Neuron (in vitro differentiated cells): ENCODE results near the gene SLC9A2.

Source experiments
- H2AFZ ChIP-seq: one replicate; pipeline ENCODE4 v1.6.1; 2013; ENCODE audit warnings: low read depth, mild to moderate bottlenecking, inconsistent platforms, low read length, moderate library complexity
- H3K27me3 ChIP-seq: one replicate; pipeline ENCODE4 v1.6.1; 2013; ENCODE audit warnings: low read length; ENCODE audit not compliant: insufficient read depth
- H3K36me3 ChIP-seq: one replicate; pipeline ENCODE4 v1.6.1; 2013; ENCODE audit warnings: low read length; ENCODE audit not compliant: insufficient read depth
- H3K4me1 ChIP-seq: one replicate; pipeline ENCODE4 v1.6.1; 2013; ENCODE audit warnings: low read length; ENCODE audit not compliant: insufficient read depth
- H3K4me3 ChIP-seq: 2 replicates; pipeline ENCODE4 v1.5.1; 2013; ENCODE audit warnings: mild to moderate bottlenecking, low read length, moderate library complexity
- H3K9me3 ChIP-seq: one replicate; pipeline ENCODE4 v1.6.1; 2013; ENCODE audit warnings: low read length

The SLC9A2 gene

DNA sequence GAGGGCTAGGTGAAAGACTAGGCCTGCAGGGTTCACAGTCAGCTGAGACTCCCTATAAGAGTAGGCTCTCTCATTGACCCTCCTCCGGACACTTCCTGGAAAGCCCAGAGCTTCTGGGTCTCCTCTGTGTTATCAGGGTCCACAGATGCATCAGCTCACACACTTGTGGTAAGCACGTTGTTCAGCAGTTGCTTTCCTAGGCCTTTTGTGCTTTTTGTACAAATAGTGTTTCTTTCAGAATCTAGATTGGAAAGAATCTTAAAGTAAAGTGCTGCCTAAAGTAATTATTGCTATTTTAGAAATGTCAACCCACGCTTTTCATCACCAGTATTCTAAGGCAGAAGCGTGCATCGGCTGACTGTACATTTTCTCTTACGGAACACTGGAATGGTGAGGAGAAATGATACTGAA, 15.5 kb downstream of the SLC9A2 start:
- no peaks in the 10 kb centered on the region for H3K36me3 ChIP-seq
- H2AFZ ChIP-seq = no peak overlapping the region
- no peak overlapping the region for H3K4me3 ChIP-seq
- no peaks in the 10 kb centered on the region for H3K27me3 ChIP-seq
- H3K9me3 ChIP-seq = no peaks in the 10 kb centered on the region
- H3K4me1 ChIP-seq = no peaks in the 10 kb centered on the region

DNA sequence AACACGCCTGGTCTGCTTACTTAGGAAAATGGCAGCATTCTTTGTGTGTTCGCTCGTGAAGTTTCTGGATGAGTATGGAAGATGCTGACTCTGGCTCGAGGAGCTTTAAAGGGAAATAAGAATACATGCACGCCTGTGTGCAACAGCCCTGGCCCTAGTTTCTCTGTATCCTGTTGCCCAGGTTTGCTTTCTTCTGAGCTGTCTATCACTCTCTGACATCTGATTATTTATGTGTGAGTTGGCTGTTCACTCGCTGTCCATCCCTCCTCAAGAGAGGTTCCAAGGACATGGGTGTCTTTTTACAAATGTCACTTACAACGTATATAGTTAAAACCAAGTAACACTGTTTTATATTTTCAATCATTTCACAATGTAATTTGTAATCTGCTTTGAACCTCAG, 16.0 kb downstream of the SLC9A2 start:
- H3K4me1 ChIP-seq = no peaks in the 10 kb centered on the region
- H3K4me3 ChIP-seq = no peak overlapping the region
- H3K9me3 ChIP-seq = no peaks in the 10 kb centered on the region
- H2AFZ ChIP-seq = no peak overlapping the region
- H3K36me3 ChIP-seq = no peaks in the 10 kb centered on the region
- no peaks in the 10 kb centered on the region for H3K27me3 ChIP-seq

DNA sequence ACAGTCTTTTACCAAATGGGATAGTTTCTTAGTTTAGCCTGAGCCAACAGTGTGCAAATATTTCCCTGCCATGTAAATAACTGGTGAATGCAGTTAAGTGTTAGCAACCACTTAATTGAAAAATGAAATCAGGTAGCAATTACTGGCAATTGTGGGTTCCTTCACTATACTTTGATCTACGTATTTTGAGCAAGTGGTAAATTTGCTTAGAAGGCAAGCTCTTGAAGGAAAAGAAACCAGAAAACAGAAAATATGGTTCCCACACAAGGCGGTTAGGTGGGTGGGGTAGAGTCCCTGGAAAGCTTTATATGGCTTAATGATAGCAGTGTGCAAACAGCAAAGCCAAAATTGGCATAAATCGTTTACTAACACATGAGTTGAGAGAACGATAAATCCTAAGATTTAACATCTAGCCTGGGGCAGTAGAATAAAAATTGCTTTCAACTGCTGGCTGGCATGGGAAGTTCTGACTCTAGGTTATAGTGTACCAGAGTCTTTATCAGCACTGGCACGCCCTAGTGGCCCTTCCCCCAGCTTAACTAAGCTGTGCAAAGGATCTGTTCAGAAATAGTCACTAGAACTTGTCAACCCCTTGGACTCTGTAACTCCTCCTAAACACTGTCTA, 17.0 kb downstream of the SLC9A2 start:
- Histone ChIP-seq H3K9me3 (no peaks in the 10 kb centered on the region), H3K4me1 (no peaks in the 10 kb centered on the region), H3K4me3 (no peak overlapping the region), H3K27me3 (no peaks in the 10 kb centered on the region), H3K36me3 (no peaks in the 10 kb centered on the region), H2AFZ (no peak overlapping the region)

DNA sequence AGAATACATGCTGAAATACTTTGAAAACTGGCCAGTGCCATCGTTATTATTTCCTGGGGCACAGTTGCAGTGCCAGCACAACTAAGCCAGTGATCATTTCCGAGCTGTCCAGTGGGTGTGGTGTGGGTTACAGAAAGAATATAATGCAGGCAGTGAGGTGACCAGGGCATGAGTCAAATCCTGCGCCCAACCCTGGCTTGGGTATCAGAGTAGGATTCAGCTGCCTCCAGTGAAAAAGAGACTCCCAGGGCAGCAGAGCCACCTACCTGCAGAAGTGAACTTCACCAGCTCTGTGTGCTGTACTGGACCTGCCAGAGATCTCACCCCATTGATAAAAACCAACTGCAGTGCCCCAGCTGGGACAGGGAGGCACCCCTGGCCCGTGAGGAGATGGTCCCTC, 18.0 kb downstream of the SLC9A2 start:
- Histone ChIP-seq H3K9me3 (no peaks in the 10 kb centered on the region), H3K4me1 (no peaks in the 10 kb centered on the region), H3K36me3 (no peaks in the 10 kb centered on the region), H3K27me3 (no peaks in the 10 kb centered on the region), H2AFZ (no peak overlapping the region), H3K4me3 (no peak overlapping the region)

DNA sequence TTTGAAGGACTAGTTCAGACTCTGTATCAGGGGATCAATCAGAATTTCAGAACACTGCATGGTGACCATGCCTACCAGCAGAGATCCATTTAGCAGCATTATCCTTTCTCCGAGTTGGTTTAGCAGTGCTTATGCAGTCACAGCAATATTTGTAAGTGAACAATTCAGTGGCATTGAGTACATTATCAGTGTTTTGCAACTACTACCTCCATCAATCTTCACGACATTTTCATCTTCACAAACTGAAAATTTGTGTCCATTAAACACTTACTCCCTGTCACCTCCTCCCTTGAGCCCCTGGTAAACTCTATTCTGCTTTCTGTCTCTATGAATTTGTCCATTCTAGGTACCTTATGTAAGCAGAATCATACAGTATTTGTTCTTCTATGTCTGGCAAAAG, 20.1 kb downstream of the SLC9A2 start:
- Histone ChIP-seq H3K27me3 (no peaks in the 10 kb centered on the region), H3K4me1 (no peaks in the 10 kb centered on the region), H2AFZ (no peak overlapping the region), H3K9me3 (no peaks in the 10 kb centered on the region), H3K36me3 (no peaks in the 10 kb centered on the region), H3K4me3 (no peak overlapping the region)

DNA sequence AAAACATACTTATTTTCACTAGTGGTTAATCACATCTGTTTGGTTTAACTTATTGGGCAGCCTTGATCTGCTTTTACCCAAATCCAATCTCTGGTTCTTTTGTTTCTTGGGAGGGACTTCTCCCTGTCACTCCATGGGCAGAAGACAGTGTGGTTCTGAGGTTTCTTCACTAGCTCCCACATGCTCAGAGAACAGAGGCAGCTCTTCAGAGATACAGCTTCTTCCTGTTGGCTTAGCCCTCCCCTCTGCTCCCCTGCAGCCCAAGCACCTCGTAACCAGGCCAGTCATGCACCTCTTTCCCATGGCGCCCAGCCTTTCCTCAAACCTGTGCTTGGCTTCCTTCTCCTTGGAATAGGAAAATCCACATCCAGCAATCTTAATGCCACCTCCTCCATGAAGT, 32.8 kb downstream of the SLC9A2 start:
- no peak overlapping the region for H2AFZ ChIP-seq
- H3K4me1 ChIP-seq = peaks cover 6% of the 10 kb centered on the region
- H3K27me3 ChIP-seq = no peaks in the 10 kb centered on the region
- no peak overlapping the region for H3K4me3 ChIP-seq
- no peaks in the 10 kb centered on the region for H3K36me3 ChIP-seq
- no peaks in the 10 kb centered on the region for H3K9me3 ChIP-seq

DNA sequence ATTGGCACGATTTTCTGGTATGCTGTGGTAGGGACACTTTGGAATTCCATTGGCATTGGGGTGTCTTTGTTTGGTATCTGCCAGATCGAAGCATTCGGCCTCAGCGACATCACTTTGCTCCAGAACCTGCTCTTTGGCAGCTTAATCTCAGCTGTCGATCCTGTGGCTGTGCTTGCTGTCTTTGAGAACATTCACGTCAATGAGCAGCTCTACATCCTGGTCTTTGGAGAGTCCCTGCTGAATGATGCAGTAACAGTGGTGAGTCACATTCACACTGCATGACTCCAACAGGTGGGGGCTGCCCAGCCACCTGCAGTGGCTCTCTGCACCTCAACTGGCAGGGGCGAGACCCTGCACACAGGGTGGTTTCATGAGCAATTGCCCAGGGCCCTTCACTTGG, 38.4 kb downstream of the SLC9A2 start:
- no peak overlapping the region for H3K4me3 ChIP-seq
- peaks cover 2% of the 10 kb centered on the region for H3K27me3 ChIP-seq
- no peaks in the 10 kb centered on the region for H3K9me3 ChIP-seq
- no peak overlapping the region for H2AFZ ChIP-seq
- no peaks in the 10 kb centered on the region for H3K36me3 ChIP-seq
- H3K4me1 ChIP-seq = no peaks in the 10 kb centered on the region

DNA sequence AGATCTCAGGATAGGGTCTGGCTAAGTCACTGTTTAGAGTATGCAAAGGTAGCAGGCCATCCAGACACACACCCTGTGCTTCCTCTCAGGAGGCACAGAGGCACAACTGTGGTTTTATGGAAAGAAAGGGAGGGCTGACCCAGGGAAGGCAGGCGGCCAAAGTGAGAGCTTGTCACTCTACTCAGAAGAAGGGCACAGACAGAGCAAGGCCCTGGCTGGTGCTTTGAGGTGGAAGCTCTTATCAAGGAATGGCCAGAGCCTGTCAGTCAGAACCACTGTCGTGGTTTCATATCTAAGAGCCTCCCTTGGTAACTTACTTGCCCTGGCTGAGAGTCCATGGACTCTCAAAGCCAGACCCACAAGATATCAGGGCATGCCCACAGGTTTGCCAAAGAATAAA, 40.7 kb downstream of the SLC9A2 start:
- H3K36me3 ChIP-seq = no peaks in the 10 kb centered on the region
- peaks cover 2% of the 10 kb centered on the region for H3K27me3 ChIP-seq
- no peaks in the 10 kb centered on the region for H3K4me1 ChIP-seq
- H3K9me3 ChIP-seq = no peaks in the 10 kb centered on the region
- H2AFZ ChIP-seq = no peak overlapping the region
- no peak overlapping the region for H3K4me3 ChIP-seq

DNA sequence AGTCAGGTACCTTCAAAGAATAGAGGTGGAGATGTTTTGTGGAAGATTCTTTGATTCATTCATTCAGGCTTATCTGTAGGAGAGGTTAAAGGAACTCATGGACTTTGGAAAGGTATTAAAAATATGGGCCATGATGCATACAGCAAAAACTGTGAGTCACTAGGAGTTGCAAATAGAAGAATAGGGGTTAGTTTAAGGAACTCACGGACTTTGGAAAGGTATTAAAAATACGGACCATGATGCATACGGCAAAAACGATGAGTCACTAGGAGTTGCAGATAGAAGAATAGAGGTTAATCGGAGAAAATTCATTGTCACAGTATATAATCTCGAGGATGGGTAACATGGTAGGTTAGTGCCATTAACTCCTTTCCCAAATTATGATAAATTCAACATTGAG, 41.2 kb downstream of the SLC9A2 start:
- no peak overlapping the region for H2AFZ ChIP-seq
- no peaks in the 10 kb centered on the region for H3K36me3 ChIP-seq
- H3K27me3 ChIP-seq = peaks cover 2% of the 10 kb centered on the region
- no peaks in the 10 kb centered on the region for H3K9me3 ChIP-seq
- H3K4me1 ChIP-seq = no peaks in the 10 kb centered on the region
- no peak overlapping the region for H3K4me3 ChIP-seq

DNA sequence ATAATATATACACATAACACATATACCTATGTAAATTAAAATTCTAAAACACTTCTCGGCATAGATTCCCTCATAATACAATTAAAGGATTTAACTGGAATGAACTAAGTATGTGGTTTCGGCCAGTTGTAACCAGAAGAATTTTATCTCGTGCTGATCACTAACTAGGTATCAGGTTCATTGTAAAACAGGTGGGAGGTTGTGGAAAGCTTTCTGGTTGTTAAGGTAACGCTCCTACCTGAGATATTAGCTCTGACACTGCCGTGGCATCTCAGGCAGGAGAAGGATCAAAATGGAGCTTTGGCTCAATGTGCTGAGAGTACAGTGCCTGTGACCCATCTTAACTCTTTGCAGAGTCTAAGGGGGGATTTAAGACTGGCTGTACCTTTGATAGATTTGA, 42.5 kb downstream of the SLC9A2 start:
- no peaks in the 10 kb centered on the region for H3K36me3 ChIP-seq
- peaks cover 2% of the 10 kb centered on the region for H3K27me3 ChIP-seq
- no peaks in the 10 kb centered on the region for H3K4me1 ChIP-seq
- H2AFZ ChIP-seq = no peak overlapping the region
- H3K4me3 ChIP-seq = no peak overlapping the region
- no peaks in the 10 kb centered on the region for H3K9me3 ChIP-seq

DNA sequence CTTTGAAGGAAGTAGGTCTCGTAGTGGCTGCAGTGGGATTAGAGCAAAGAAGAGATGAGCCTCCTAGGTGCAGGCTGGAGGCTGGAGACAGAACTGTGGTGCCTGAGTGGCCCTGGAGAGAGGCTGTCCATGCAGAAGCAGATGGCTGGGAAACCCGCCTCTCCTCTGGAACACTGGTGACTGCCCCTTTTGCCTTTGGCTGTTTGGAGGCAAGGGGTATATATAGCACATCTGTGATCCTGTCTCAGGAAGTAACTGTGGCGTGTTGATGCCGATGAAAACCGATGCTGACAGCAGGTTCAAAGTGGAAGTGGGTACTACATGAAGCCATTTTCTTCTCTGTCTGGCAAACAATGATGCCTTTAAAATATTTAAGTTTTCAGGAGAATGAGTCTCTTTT, 43.5 kb downstream of the SLC9A2 start:
- no peaks in the 10 kb centered on the region for H3K36me3 ChIP-seq
- H3K4me1 ChIP-seq = no peaks in the 10 kb centered on the region
- no peak overlapping the region for H2AFZ ChIP-seq
- H3K9me3 ChIP-seq = no peaks in the 10 kb centered on the region
- no peak overlapping the region for H3K4me3 ChIP-seq
- H3K27me3 ChIP-seq = peaks cover 2% of the 10 kb centered on the region

DNA sequence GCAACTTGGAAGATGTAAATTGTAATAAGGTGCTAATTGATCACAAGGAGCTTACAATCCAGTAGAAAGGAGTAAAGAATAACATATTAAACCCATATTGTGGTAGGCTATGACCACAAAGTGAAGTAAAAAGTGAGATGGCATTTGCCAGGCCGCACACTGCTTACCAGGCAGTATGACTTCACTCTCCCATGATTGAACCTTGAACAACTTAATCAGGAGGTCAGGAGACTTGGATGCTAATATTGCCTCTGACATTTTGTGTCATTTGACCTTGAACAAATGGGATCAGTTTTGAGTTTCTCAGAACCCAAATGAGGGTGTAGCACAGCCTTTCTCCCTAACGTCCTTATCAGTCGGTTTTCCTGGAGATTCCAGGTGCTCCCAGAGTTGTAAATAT, 44.0 kb downstream of the SLC9A2 start:
- peaks cover 2% of the 10 kb centered on the region for H3K27me3 ChIP-seq
- no peaks in the 10 kb centered on the region for H3K36me3 ChIP-seq
- H2AFZ ChIP-seq = no peak overlapping the region
- H3K9me3 ChIP-seq = no peaks in the 10 kb centered on the region
- H3K4me3 ChIP-seq = no peak overlapping the region
- H3K4me1 ChIP-seq = no peaks in the 10 kb centered on the region

DNA sequence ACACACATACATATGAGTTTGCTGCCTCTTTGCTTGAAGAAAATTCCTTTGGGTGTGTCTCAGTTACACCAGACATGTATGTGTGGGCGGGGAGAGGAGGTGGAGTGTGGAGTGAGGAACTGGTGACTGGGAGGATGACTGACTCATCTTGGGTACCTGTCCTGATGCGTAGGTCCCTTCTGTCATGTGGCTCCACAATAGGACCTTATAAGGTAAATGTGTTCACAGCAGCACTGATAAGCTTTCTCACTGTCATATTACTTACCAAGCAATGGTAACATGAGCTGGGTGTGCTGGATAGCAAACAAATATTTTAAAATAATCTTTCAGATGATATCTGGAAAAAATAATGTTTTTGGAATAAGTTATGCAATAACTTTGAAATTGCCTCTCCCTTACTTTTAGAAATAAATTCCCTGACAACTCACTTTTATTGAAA, 45.1 kb downstream of the SLC9A2 start:
- no peak overlapping the region for H3K4me3 ChIP-seq
- no peak overlapping the region for H2AFZ ChIP-seq
- peaks cover 2% of the 10 kb centered on the region for H3K27me3 ChIP-seq
- no peaks in the 10 kb centered on the region for H3K9me3 ChIP-seq
- H3K36me3 ChIP-seq = no peaks in the 10 kb centered on the region
- no peaks in the 10 kb centered on the region for H3K4me1 ChIP-seq

DNA sequence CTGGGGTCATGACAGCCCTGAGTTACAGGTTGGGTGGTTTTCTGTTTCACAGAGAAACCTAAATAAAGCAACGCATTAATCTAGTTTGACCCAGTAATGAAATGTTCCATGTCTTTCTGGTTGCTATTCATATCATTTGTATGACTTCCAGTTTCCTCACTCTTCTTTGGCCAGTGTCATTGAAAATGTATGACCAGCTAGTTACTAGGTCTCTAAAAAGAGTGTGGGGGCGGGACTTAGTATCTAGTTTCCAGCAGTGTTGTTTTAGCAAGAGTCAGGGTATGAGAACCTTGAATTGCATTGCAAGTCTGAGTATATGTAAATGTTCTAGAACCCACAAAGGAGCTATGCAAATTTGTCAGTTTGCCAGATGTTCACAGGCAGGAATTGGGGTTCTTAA, 47.7 kb downstream of the SLC9A2 start:
- Histone ChIP-seq H2AFZ (no peak overlapping the region), H3K27me3 (no peaks in the 10 kb centered on the region), H3K4me3 (no peak overlapping the region), H3K4me1 (no peaks in the 10 kb centered on the region), H3K36me3 (no peaks in the 10 kb centered on the region), H3K9me3 (no peaks in the 10 kb centered on the region)
